Midbrain (tissue), 1 donor: Measurements from ENCODE around the gene NTN1.

ENCODE experiments used
- DNase-seq: peaks from one replicate; lab custom pipeline; 2025; lab: John Stamatoyannopoulos, UW

The NTN1 gene

DNA sequence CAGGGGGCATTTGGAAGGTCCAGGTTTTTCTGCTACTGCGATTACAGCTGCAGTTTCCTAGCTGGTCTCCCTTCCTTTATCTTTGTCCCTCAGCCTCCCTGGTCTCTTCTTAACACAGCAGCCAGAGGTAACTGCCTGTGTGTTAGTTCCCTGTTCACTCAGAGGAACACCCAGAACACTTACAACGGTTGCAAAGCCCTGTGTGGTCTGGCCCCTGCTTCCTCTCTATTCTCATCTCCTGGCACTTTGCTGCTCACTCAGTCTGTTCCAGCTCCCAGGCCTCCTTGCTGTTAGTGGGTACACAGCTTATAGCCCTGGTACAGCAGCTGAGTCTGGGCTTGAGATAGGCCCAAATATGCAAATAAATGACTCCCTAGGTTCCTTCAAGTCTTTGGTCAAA, 16.4 kb downstream of the NTN1 start:
- no peak for DNase-seq

- no peak for DNase-seq
Measured at GRCh38 chr17:9038380-9038779, 17.1 kb downstream of the NTN1 start.

GRCh38 chr17:9044772-9045463, 23.6 kb downstream of the NTN1 start:
- no peak for DNase-seq

DNA sequence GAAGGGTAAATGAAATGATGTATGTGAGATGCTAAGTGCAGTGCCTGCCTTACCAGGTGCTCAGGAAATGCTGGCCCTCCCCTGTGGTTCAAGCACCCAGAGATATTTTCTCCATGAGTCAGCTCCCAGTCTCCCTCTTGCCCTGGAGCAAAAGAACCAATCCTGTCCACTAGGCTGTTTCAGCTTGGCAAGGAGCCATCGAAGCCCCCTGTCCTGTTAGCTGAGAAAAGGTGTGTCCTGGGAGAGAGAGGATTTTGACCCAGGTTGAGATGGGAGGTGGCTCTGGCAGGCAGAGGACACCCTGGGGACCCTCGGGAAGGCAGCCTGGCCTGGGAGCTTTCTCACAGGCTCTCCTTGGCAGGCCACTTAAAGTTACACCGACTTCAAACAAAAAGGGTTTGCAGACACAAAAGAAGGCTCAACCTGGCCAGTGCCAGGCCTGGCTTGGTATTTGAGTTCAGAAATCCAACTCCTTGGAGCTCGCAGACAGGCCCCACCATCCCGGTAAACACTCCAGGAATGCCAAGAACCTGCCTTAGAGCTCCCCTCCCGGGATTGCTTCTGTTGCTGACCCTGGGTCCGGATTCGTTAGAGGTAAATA, 29.6 kb downstream of the NTN1 start:
- no peak for DNase-seq

DNA sequence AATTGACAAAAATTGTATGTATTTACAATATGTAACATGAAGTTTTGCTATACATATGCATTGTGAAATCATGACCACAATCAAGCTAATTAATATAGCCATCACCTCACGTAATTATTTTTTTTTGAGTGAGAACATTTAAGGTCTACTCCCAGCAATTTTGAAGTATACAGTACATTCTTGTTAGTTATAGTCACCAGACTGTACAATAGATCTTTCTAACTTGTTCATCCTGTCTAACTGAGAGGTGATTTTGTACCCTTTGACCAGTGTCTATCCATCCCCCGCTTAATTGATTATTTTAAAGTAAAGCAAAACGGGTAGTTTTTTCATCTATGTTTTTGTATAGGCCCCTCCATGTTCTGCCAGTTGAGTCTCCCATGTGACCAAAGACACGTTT, 30.3 kb downstream of the NTN1 start:
- DNase-seq, result no peak

DNA sequence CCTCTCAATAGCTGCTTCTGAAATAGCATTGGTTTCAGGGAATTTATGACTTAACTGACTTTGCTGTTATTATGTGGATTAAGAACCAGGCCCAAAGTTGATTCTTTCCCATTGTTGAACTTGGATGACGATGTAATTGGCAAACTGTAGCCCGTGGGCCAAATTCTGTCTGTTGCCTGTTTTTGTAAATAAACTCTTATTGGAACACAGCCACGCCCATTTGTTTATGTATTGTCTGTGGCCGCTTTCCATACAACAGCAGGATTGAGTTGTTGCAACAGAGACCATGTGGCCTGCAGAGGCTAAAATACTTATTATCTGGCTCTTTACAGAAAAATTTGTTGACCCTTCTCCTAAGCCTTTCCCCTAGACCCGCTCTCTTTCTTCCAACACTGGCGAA, 31.6 kb downstream of the NTN1 start:
- DNase-seq, result no peak

DNA sequence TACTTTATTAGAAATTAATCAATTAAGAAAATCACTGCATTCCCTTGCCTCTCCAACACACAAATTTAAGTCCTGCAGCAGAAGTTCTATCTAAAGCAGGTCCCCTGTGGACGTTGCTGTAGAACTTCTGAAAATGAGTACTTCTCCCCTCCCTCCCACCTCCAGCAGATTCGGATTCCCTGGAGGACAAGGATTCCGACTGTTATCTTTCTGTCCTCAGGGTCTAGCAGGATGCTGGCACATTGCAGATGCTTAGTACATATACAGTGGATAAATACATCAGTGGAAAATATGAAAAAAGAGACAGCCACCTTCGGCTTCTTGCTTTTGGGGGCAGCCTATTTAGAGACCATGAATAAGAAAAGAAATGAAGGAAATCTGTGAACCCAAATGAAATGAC, 32.1 kb downstream of the NTN1 start:
- DNase-seq, result no peak

- DNase-seq, result no peak
Measured at GRCh38 chr17:9054126-9054975, 33.0 kb downstream of the NTN1 start.

- DNase-seq, result no peak
Measured at GRCh38 chr17:9055281-9055680, 34.0 kb downstream of the NTN1 start.

DNA sequence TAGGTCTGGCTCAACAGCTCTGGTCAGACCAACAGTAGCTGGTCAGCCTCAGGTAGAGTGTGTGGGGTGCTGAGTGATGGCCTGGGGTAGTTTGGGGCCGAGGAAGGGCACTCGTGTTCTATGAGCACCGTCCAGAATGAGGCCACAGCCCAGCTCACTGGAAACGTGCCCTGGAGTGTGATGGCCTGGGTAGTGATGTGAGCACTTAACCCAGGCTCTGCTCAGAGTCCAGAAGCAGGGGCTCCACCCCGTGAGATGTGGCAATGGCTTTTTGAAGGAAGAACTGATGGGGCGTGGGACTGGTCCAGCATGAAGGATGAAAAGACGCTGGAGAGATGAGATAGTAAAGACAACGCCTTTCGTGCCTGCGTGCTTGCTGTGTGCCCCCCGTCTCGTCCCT, 35.3 kb downstream of the NTN1 start:
- no peak for DNase-seq

GRCh38 chr17:9057310-9057709, 36.0 kb downstream of the NTN1 start:
- no peak for DNase-seq

- no peak for DNase-seq
Measured at GRCh38 chr17:9062399-9062902, 41.1 kb downstream of the NTN1 start.

DNA sequence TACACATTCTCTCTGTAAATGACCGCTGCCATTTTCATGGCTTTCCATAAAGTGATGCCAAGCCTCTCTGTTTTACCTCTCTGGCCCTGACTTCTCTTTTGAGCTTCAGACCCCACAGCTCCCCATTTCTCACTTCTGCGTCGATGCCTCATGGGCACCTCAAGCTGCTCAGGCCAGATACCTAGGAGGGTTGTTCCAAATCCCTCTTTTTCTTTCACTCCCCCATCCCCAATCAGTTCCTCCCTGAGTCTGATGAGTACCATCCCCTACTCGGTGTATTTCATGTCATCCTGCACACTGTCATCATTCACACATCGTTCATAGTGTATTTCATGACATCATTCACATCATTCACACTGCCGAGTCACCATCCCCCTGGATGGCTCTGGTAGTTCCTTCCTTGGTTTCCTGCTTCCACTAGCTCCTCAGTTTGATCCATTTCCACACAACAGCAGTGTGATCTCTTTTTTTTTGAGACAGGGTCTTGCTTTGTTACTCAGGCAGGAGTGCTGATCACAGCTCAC, 43.1 kb downstream of the NTN1 start:
- DNase-seq, result no peak

DNA sequence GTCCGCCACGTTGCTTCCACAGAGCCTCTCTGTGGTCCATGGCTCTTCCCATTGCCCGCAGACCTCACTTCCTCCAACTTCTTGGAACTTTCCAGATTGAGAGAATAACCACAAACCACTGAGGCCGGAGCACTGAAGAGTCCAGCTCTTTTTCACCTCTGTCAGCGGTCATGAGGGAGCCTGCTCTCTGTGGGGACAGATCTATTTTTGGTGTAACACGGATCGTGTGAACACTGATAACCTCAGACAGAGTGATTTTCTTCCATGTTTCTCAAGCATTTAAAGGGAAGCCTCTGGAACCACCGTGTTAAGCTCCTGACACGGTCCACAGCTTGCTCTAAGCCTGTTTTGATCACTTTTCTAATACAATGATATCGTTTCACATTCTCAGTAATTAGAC, 49.7 kb downstream of the NTN1 start:
- no peak for DNase-seq

GRCh38 chr17:9071811-9072498, 50.6 kb downstream of the NTN1 start:
- DNase-seq, result no peak

DNA sequence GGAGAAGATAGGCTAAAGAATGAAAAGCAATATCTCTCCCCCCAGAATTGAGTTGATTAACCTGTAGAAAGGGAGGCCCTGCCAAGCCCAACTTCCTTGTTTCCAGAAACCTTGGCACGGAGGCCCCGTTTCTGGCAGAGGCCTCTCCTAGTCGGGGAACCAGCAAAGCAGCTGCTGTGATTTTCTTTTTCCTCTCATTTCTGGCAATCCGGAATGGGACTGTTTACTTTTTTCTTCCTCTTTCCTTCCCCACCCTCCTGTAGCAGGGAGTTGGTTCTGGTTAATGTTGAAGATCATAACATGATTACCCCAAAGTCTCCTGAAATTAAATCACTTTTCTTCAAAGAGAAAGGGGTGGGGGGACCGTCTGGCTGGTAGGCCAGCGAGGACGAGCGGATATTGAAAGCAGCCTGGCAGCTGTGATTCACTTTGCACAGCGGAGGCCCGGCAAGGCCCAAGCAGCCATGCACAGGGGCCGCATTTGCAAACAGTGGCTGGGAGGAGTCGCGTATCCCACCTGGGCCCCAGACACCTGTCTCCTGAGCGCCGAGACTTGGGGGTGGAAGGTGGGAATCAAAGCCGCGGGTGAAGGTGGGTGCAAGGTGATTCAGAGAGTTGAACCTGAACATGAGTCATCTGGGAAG, 51.5 kb downstream of the NTN1 start:
- DNase-seq, result peak; percentile 0

DNA sequence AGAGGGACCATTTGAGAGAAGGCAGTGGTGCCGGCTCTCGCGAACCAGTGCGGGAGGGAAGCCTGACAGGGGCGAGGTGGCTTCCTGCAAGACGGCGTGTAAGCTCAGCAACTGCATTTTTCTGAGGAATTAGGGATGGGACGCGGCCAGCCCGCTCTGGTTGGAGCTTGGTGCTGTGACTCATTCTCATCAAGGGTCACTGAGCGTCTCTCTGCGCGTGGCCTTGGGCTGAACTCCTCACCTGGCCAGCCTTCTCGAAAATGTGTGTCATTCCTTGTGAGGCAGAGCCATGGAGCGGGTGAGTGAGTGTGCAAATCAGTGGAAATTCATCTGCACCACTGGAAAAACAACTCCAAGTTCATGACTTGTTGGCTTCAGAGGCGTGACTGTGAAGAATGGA, 52.8 kb downstream of the NTN1 start:
- DNase-seq, result no peak

GRCh38 chr17:9079461-9080103, 58.3 kb downstream of the NTN1 start:
- no peak for DNase-seq

DNA sequence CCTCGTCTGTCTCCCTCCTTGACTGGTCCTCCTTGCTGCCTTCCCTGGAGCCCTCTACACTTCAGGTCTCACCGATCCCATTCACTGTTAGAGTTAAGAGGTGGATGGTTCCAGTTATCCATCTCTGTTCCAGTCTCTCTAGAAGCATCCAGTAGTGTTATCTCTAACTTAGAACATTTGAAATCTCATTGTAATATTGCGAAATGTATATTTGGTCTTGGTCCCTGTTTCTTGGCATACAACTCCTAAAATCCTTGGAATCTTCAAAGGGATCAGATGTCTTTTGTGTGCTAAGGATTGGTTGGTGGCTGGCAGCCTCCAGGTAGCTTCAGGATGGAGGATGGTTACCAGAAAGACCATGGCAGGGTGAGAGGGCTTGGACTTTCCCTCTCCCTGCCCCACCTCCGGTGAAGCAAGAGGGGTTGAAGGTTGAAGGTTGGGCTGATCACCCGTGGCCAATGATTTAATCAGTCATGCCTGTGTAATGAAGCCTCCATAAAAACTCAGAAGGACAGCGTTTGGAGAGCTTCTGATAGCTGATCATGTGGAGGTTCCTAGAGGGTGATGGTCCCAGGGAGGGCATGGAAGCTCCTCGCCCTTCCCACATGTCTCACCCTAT, 59.1 kb downstream of the NTN1 start:
- DNase-seq, result no peak

DNA sequence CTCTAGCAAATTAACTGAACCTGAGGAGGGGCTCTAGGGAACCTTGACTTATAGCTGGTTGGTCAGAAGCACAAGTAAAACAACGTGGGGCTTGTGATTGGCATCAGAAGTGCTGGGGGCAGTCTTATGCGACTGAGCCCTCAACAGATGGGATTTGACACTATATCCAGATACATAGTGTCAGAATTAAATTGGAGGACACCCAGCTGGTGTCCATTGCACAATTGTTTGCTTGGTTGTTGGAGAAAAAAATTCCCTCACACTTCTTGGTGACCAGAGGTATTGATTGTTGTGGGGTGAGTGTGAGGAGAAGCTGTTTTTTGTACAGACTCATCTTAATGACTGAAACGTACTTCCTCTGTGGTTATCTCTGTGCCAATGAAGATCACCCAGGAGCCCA, 59.7 kb downstream of the NTN1 start:
- no peak for DNase-seq

DNA sequence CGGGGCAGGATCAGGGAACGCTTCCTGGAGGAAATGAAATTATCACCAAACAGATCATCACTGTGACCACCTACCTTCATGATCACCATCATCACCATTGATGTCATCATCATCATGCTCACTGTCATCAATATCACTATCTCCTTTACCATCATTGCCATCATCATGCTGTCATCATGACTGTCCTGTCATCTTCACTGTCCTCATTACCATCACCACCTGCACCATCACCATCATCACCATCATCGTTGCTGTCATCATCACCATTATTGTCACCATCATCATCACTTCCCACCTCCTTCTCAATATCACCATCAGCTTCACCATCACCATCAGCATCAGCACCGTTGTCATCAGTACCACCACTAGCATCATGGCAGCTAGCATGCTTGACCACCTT, 65.3 kb downstream of the NTN1 start:
- DNase-seq, result no peak
